DMS 273 (cell line): Measurements from ENCODE around the gene NOX5.
A peak's percentile ranks its signal among the peaks of the same experiment; 100 is the strongest.

Experiments
- DNase-seq: peaks from one replicate; lab custom pipeline; 2025; ENCODE audit not compliant: unreplicated experiment; lab: John Stamatoyannopoulos, UW

NOX5 gene

DNA sequence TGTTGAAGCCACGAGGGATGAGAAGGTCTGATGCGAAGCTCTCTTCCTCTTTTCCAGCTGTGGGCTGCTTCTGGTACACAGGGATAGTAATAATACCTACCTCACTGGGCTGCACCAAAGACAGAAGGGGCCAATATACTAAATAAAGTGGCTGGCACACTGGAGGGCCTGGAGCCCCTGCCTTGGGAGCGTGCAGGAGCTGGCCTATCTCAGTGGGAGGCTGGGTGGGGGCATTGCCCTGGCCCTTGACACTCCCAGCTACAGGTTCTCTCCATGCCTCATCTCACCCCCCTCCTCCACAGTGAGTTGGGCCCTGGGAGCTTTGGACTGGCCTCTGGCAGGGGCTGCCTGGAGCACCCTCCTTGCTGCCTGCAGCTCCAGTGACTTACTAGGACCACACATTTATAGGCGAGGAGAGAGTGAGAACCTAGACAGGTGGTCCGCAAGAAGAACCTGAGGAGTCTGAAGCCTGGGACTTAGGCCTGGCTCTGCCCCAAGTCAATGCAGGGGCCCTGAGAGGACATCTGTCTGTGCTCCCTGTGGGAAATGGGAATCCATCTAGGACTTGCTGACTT is 1.6 kb downstream of the NOX5 start:
- peak; percentile 36 for DNase-seq

DNA sequence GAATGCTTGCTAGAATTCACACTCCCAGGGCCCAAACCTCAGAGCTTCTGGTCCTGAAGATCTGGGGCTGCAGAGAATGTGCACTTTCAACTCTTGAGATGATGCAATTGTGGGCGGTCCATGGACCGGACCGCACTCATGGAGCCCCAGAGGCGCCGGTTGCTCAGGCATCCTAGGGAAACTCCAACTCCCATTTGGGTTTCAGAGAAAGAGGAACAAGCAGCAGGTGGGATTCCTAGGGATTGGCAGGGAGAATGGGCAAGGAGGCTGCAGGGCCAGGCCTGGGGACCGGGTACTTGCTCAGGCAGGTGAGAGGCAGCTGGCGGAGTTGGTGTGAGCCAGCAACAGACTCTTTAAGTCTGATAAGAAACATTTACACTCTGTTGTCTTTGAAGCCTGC is 3.5 kb downstream of the NOX5 start:
- peak; percentile 56 for DNase-seq

DNA sequence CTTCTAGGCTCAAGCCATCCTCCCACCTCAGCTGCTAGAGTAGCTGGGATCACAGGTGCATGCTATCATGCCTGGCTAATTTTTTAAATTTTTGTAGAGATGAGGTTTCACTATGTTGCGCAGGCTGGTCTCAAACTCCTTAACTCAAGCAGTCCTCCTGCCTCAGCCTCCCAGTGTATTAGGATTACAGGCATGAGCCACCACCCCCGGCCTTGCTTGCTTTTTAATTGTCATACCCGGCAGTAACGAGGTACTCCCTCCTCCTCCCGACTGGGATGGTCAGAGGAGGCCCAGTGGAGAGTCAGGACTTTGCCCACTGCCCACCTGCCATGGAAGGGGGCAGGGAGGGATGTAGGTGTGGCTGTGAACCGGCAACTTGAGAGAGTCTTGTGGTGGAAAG is 4.5 kb downstream of the NOX5 start:
- no peak for DNase-seq

DNA sequence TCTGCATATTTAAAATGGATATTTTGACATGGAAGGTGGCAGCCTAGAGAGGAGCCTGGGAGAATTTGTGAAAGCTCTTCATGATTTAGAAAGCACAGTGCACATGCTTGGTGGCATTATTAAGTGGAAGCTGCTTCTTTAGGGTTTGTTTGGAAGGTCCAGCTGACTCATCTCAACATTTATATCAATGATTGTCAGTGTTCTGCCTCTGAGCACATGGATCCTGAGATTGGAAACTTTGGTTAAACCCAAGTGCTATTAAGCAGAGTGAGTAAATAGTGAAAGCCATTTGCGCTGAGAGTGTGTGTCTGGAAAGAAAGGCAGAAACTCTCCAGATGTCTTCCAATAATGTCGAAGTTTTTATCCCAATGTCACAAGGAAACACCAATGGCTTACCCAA is 7.4 kb downstream of the NOX5 start:
- no peak for DNase-seq

DNA sequence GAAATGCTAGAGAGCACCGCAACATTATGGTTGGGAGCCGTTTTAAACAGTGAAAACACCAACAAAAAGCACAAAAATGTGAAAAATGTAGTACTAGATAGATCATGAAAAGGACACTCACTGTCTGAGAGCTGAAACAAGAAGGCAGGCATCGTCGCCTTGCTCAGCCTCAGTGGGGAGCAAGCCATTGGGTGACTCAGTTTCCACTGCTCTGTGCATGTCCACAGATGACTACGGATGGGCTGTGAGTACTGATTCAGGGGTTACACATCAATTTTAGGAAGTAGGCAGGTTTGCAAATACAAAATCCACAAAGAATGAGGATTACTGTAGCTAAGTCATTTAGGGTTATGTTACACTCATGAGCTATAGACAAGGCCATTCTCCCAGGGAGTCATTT is 10.8 kb downstream of the NOX5 start:
- no peak for DNase-seq

DNA sequence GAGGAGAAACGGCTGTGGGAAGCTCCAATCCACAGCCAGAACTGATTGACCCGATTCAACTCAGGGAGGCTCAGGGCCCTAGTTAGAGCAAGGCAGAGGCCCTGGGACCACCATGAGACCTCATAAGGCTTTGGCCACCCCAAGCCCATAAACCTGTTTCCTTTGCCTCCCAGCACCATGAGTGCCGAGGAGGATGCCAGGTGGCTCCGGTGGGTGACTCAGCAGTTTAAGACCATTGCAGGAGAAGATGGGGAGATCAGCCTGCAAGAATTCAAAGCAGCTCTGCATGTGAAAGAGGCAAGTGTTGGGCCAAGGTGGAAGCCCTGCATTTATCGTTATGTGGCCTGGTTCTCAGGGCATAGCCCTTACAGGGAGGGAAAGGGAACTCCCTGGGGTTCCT is 11.9 kb downstream of the NOX5 start:
- DNase-seq: no peak

DNA sequence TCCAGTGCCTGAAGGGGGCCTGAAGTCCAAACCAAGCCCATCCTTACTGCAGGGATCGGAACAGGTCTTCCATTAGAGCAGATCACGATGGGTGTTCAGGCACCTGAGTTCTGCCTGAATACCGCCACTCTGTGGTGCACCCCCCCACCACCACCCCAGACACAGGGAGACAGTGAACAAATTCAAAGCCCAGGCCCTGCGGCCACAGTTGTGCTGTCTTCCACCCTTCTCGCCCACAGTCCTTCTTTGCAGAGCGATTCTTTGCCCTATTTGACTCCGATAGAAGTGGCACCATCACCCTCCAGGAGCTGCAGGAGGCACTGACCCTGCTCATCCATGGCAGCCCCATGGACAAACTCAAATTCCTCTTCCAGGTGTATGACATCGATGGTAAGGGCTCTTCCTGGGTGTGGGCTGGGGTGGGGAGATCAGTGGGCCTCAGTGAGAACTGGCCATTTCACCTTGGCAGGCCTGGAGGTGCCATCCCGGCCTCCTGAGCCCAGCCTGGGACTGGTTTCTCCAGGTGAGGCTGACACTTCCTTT is 13.6 kb downstream of the NOX5 start:
- DNase-seq: no peak

DNA sequence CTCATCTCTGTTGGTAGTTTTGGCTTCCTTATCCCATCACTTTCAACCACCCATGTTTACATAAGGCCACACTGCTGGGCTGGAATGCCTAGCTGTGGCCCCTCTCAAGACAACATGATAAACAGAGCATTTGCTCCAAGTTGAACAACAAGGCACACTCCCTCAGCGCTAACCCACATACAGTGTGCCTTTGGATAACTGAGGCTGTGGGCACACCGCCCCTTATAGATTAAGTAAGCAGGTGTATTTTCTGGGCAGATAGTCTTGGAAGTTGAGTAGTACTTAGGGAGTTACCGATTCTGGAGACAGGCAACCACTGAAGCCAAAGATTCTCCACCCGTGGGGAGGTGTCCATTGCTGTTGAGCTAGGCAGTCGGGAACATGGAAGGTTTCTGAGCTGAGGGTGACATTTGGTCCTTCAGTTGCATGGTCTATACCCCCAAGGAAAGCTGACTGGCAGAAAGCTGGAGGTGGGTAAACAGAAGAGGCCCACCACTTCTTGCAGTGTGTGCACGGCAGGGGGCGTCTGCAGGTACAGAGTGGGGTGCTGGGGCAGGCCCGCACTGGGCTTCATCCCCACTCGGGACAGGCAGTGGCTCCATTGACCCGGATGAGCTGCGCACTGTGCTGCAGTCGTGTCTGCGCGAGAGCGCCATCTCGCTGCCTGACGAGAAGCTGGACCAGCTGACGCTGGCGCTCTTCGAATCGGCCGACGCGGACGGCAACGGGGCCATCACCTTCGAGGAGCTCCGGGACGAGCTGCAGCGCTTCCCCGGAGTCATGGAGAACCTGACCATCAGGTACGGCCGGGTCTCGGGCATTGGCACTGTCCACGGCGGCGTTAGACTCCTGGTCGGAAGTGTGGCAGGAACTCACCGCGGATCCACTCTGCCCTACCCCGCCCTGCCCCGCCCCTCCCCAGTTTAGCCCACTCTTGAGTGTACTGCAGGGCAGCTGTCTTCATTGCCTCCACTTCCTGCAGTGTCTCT is 16.8 kb downstream of the NOX5 start:
- DNase-seq: peak; percentile 65

DNA sequence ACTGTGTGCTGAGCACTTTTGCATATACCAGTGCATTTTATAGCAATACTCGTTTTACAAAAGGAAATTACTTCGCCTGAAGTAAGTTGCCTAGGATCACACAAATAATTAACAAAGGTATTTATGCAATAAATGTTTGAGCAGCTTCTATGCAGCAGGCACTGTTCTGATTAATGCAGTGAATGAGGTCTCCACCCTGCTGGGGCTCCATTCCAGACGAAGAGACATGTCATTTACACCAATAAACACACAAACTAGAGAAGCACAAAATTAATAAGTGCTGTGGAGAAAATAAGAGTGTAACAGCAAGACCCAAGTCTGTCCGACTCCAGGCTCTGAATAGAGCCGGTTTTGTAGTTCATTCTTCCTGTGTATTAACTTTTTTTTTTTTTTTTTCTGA is 17.5 kb downstream of the NOX5 start:
- no peak for DNase-seq

DNA sequence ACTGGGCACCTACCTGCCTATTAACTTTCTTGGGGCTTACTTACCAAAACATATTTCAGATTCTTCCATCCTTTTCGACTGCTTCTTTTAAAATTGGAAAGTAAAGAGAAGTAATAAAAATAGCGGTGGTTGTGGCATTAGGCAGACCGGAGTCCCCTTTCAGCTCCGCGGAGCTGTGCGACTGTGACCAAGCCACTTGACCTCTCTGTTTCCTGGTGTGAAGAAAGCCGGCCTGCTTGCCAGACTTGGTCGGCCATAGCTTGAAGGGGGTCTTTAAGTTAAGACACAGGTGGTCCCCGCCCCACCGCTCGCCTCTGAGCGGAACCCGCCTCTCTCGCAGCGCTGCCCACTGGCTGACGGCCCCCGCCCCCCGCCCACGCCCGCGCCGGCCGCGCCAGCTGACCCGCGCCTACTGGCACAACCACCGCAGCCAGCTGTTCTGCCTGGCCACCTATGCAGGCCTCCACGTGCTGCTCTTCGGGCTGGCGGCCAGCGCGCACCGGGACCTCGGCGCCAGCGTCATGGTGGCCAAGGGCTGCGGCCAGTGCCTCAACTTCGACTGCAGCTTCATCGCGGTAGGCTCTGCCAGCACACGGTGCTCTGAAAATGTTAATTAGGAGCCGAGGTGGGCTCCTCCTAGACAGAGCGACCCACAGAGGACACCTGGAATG is 18.3 kb downstream of the NOX5 start:
- DNase-seq: no peak

DNA sequence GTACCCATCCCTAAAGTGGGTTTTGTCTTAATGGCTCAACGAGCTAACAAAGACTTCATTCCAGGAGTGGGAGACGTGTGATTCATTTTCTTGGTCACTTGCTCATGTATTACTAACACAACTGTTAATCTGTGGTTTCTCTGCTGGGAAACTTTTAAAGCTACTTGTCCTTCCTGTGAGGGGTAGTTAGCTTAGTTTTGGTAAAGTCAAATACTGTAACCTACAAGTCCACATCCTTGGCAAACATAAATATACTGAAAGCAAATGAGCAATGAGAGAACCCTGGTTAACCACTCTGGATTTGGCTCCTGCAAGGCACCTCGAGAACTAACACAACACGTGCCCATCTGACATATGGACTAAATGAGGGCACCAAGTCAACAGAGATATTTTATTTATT is 19.9 kb downstream of the NOX5 start:
- no peak for DNase-seq

DNA sequence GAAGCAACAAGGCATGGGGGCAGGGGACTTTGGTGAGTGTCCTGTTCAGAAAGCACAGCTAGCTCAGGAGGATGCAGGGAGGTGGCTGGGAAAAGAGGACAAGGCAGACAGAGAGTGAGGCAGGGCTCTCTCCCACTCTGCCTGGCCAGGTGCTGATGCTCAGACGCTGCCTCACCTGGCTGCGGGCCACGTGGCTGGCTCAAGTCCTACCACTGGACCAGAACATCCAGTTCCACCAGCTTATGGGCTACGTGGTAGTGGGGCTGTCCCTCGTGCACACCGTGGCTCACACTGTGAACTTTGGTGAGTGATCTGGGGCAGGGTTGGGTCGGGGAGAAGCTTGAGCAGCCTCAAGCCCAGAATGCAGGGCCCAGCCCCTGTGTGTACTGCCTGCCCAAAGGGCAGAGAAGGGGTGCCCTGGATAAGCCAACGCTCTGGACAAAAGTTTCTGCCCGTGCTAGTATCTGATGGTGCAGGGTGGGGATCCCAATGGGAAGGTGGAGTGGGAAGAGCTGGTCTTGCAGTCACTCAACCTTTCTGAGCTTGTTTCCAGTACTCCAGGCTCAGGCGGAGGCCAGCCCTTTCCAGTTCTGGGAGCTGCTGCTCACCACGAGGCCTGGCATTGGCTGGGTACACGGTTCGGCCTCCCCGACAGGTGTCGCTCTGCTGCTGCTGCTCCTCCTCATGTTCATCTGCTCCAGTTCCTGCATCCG is 20.9 kb downstream of the NOX5 start:
- no peak for DNase-seq

DNA sequence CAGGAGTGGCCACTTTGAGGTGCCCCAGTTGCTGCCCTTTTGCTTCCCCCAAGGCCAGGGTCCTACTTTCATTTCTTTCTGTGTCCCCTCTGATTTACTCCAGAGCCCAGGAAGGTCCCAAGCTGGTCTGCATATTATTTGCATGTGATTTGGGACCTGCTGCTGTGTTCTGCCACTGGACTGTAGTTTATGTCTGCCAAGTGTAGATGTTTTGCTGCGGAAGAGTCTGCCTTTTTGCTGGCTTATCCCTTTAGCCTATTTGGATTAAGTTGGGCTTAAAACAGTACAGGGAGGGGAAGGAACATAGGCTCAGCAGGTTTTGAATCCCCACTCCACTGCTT is 21.4 kb downstream of the NOX5 start:
- DNase-seq: no peak

DNA sequence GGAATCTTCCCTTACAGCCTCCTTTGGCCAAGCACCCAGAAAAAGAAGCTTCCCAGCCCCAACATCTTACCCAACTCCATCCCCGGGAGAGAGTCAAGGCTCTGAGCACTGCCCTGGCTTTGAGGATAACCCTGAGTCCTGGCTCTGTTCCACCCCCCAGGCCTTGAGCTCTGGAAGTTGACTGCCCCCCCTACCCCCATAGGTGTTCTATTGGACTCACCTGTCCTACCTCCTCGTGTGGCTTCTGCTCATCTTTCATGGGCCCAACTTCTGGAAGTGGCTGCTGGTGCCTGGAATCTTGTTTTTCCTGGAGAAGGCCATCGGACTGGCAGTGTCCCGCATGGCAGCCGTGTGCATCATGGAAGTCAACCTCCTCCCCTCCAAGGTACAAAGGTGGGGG is 22.3 kb downstream of the NOX5 start:
- DNase-seq: no peak

DNA sequence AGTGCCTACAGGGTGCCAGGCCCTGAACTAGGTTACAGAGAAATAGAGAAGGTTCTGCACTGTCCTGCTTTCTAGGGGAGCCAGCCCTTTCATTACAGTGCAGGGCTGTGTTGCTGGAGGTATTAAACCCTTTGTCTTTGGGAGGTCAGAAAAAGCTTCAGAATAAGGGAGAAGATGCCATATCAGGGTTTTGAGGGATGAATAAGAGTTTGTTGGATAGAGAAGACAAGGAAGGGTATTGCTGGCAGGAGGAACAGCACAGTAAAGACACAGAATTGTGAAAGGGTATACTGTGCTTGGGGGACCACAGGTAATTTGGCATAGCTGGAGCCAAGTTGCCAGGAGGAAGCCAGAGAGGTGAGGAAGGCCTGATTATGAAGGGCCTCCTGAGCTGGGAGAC is 23.0 kb downstream of the NOX5 start:
- no peak for DNase-seq

DNA sequence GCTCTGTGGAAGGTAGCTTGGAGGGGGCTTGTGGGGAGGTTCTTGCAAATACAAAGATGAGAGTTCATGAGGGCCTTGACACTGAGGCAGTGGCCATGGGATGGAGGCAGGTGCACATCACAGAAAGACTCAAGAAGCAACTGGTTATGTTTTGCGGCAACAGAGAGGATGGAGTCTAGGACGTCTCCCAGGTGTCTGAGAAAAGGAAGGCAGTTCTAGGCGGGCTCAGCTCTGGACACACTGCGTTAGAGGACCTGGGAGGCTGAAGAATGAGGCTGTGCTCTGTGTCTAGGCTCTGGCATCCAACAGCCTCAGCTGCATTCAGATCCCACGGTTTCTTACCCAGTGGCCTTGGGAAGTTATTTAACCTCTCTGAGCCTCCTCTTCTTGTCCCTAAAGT is 23.5 kb downstream of the NOX5 start:
- no peak for DNase-seq

DNA sequence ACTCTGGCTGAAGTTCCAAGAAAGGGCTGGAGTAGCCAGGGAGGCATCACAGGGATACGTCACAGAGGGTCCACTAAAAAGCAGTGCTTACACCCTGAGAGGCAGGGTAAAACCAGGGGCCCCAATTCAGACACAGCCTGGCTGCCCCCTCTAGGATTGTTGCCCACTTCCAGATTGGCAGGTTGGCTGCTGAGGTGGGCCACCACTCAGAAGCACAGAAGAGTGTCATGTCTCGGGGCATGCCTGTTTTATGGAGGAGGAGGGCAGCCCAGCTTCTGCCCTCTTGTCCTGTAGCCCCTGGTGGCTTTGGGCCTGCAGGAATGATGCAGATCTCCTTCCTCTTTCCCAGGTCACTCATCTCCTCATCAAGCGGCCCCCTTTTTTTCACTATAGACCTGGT is 24.0 kb downstream of the NOX5 start:
- DNase-seq: no peak

DNA sequence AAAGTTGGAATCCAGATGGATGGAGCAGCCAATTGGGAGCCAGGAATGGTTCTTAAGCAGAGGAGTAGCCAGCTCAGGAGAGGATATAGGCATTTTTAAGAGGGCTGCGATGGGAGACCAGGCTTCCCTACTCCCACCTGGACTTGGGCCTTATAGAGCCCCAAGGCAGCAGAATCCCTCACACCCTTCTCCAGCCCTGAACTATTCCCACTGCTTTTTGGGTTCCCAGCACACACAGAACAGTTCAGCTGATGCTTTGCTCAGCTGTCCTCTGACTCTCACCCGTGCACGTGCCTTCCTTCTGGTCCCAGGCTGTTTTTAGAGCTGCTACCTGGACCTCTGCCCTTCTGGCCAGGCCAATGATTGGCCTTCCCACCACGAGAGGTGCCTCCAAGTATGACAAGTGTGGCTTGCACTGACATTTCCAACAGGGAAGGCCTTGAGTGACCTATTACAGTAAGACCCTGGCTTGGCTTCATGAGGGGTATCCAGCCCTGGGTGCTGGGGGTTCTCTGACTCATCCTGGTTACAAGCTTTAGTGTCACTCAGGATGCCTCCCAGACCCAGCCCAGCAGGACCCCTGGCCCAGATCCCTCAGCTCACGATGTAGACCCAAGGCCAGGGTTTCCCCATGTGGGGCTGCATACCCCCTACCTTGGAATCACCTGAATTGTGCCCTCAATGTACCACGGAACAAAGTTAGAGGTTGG is 25.2 kb downstream of the NOX5 start:
- DNase-seq: no peak

DNA sequence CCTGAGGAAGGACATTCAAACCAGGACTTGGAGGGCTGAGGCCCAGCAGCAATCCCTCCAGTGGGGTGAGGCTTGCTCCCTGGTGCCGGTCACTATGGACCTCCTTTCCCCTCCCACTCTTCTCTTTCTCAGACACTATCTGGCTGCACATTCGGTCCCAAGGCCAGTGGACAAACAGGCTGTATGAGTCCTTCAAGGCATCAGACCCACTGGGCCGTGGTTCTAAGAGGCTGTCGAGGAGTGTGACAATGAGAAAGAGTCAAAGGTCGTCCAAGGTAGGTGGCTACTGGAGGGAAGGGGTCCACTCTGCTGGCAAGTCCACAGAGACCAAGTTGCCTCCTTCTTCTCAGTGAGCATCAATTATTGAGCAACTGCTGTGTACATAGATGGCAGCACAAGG is 28.0 kb downstream of the NOX5 start:
- DNase-seq: no peak

DNA sequence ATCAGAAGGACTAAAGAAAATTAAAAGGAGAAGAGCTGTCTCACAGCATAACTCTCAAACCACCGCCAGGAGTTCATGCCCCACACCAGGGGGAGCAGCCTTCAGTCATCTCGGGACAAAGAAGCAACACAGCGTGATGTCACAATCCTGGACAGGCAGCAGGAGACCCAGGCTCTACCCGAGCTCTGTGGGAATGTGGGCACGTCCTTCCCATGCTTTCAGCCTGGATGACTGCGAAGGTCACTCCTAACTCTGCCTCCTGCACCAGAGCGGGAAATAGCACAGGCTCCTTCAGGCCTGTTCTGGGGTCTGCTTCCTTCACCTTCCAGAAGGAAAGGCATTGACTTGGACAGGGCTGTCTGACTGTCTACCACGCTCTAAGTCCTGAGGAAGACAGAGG is 31.3 kb downstream of the NOX5 start:
- DNase-seq: peak; percentile 10

DNA sequence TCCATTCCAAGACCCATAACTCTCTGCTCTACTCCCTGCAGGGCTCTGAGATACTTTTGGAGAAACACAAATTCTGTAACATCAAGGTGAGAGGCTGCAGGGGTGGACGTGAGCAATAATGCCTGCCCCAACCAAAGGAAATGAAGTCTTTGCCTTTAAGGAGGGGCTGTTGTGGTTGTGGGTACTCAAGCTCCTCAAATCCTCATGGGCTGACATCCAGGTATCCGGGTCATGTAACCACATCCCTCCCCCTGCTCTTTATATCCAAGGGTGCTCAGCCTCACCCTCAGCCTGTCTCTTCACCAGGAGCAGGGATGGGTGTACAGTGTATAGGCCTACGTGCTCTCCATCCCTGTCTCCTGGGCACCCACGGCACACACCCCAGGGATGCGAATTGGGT is 32.3 kb downstream of the NOX5 start:
- DNase-seq: no peak
